ENCODE results near the gene DET1.

- TF ChIP-seq YY1 (IDR thresholded peaks at IDR 0.05; ENCODE audit: insufficient read depth, insufficient read length), result no peak
- no peak for TF ChIP-seq ZNF274 (IDR thresholded peaks at IDR 0.05; ENCODE audit: low read depth, low read length)
- no peak for TF ChIP-seq SUZ12 (IDR thresholded peaks at IDR 0.05; ENCODE audit: extremely low read depth, insufficient read depth, insufficient read length)
Measured at GRCh38 chr15:88533376-88533775, 13.1 kb downstream of the DET1 start.

Data from NT2/D1 (cell line).